Ovary (tissue), 3 donors: ENCODE results near the gene LIMA1.

Experiments used
- POLR2A ChIP-seq: fragments of 450-650 bp; IDR thresholded peaks from one replicate; pipeline ENCODE4 v1.6.1; 2017; ENCODE audit warnings: antibody characterized with exemption, mild to moderate bottlenecking, moderate library complexity
- TF ChIP-seq, protein P1 (sequence below), 3 donors: fragments of 450-650 bp in 2 of 3; fragments of 200-600 bp in 1 of 3; IDR thresholded peaks; one replicate each; pipeline versions ENCODE4 v1.5.1 to v1.8.0; 2016 to 2022; ENCODE audit warnings: antibody characterized with exemption in 3 of 3, mild to moderate bottlenecking in 1 of 3
- donor health status: DM: no; HTN: no; CAD: no.

DNA sequence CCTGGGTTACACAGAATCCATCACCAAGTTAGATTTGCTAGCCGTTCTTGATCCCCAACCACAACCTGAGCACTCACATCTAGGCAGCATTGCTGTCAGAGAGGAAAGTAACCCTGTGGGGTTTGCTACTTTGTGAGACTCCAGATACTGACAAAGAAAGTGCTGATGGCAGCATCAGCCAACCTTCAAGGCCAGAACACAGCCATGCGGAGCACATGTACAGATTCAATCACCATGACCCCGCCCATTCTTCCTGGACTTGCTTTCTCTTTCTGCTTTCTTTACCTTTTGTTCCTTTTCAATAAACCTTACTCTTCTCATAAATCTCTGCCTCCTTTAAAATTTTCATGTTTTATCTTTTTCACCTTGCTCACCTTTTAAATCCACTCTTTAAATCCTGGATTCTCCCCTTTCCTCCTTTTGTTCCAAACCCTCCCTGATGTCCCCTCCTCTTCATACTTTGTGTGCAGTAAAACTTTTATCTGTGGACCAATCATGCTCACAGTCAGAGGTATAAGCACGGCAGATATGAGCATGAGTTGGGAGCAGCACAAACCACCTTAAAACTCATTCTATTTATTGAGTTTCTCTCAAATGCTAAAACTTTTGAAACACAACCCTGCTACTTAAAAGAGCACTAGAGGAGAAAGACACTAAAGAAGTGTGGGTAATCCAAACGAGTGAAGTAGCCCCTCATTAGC is 94.3 kb downstream of the LIMA1 start:
- TF ChIP-seq, protein P1, sequence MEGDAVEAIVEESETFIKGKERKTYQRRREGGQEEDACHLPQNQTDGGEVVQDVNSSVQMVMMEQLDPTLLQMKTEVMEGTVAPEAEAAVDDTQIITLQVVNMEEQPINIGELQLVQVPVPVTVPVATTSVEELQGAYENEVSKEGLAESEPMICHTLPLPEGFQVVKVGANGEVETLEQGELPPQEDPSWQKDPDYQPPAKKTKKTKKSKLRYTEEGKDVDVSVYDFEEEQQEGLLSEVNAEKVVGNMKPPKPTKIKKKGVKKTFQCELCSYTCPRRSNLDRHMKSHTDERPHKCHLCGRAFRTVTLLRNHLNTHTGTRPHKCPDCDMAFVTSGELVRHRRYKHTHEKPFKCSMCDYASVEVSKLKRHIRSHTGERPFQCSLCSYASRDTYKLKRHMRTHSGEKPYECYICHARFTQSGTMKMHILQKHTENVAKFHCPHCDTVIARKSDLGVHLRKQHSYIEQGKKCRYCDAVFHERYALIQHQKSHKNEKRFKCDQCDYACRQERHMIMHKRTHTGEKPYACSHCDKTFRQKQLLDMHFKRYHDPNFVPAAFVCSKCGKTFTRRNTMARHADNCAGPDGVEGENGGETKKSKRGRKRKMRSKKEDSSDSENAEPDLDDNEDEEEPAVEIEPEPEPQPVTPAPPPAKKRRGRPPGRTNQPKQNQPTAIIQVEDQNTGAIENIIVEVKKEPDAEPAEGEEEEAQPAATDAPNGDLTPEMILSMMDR (IDR thresholded peaks at IDR 0.05) = no peak
- TF ChIP-seq POLR2A = no peak
